ENCODE results near the gene HIPK3.

The HIPK3 gene

DNA sequence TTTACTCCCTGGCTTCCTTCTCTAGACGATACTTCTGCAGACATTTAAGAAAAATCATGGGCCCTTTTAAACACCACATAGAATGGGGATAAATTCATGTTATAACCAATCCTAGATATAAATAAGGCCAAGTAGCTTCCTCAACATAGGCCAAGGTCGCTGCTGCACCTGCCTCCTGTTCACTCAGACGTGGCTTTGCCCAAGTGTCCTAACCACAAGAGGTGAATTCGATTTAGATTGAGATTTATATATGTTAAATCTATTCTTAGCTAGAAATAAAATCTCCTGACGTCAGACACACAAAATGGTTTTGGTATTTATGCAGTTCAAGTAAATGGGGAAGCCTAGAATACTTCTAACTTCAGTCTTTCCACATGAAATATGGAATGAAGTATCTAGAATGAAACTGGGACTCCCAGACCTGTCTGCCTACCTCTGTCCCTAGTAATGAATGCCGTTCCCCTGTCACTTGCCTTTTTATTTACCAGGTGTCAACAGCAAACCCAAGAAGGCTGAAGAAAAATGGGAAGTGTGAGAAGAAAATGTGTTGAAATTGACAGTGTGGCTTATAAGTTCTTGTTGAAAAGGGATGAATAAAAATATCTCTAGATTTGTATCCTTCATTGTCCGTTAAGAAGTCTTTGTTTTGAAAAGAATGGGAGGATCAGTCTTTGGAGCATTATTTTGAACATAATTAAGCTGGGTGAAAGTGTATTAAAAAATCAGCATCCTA is 131.8 kb downstream of the HIPK3 start:
- TF ChIP-seq CTCF (IDR thresholded peaks at IDR 0.05): no peak
- Histone ChIP-seq H3K36me3 (no peaks in the 10 kb centered on the region), H3K4me3 (no peak overlapping the region), H3K27me3 (peaks cover 0 to 2% of the 10 kb centered on the region in 2 donors), H3K9me3 (peaks cover 0 to 9% (median 8%) of the 10 kb centered on the region in 3 donors), H3K4me1 (no peaks in the 10 kb centered on the region), H3K27ac (no peak overlapping the region)
- DNase-seq: no peak
- intact Hi-C loops (cut with DNase I; ENCODE audit: low total_unique reads): no loop called here

DNA sequence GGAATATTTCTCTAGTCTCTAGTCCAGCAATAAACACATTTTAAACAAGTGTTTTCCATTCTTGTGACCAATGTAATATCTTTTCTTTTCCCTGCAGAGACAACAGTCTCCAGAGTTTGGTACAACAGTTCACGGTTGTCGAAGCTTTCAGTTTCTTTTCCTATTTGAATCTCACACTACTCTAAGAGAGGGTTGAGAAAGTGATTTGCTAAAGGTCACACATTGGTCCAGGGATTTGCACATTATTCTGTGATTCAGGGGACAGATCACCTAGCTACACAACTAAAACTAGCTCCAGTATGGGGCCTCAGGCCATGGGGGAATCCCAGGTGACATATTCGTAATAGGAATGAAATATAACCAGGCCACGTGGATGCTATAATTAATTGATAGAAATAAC is 132.5 kb downstream of the HIPK3 start:
- Histone ChIP-seq H3K9me3 (peaks cover 0 to 9% (median 8%) of the 10 kb centered on the region in 3 donors), H3K27me3 (peaks cover 0 to 4% of the 10 kb centered on the region in 2 donors), H3K27ac (no peak overlapping the region), H3K36me3 (no peaks in the 10 kb centered on the region), H3K4me1 (no peaks in the 10 kb centered on the region), H3K4me3 (no peak overlapping the region)
- no peak for DNase-seq
- no peak for TF ChIP-seq CTCF (IDR thresholded peaks at IDR 0.05)
- intact Hi-C loops (cut with DNase I; ENCODE audit: low total_unique reads): no loop called here

DNA sequence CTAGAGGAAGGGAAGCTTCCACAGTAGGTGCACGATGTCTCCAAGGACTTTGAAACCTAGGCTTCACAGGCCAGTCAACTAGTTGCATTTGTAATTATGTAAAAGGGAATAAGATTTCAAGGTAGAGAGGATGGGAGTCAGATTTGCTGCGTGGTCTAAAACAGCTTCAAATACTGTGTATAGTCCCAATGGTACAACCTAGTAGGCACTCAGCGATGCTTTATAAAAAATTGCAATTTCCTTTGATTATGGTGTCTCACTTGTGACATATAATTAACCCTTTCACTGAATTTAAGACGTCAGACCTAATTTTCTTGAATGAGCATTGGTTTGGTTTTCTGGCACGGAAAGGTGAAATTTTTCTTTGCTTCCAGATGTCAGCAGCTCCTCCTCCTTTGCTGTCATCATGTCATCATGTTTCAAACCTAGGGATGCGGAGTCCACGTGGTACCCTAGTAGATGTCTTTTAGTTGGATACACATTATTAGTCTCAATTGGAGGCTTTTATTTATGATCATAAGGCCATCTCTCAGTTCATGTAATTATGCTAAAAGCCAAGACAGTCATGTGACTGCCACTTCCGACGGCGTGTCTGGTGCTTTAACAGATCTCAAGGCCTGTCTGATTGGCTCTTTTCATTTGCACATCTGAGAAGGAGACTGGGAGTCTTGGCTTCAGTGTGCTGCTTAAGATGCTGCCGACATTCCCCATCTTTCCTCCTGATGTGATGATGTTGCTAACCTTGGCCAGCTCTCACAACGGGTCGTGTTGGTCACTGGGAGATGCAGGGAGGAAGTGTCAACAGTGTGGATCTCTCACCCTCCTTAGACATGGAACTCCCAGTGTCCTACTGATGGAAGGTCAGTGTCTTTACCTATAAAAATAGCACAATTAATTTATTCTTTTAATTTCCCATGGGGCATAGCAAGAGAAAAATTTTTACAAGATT is 134.0 kb downstream of the HIPK3 start:
- H3K27ac ChIP-seq: no peak overlapping the region
- H3K4me3 ChIP-seq: no peak overlapping the region
- TF ChIP-seq CTCF (IDR thresholded peaks at IDR 0.05): no peak
- peaks cover 0 to 4% of the 10 kb centered on the region in 2 donors for H3K27me3 ChIP-seq
- H3K4me1 ChIP-seq: no peaks in the 10 kb centered on the region
- H3K36me3 ChIP-seq: no peaks in the 10 kb centered on the region
- no peak for DNase-seq
- H3K9me3 ChIP-seq: peaks cover 0 to 4% (median 3%) of the 10 kb centered on the region in 3 donors
- intact Hi-C loops (cut with DNase I; ENCODE audit: low total_unique reads): no loop called here

DNA sequence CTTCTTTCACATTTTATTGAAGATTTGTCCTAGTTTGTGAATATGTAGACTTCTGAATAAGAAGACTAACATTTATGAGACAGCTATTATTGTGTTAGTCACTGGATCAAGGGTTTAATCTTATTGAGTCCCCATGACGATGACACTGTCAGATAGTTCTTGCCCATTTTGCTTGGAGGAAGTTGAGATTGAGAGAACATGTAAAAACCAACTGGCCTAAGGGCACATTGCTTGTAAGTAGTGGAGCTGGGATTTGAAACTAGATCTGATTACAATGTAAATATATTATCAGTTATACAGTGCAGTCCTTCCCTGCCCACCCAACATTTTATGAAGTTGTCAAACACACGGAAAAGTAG is 134.7 kb downstream of the HIPK3 start:
- H3K4me3 ChIP-seq: no peak overlapping the region
- H3K36me3 ChIP-seq: no peaks in the 10 kb centered on the region
- no peak for TF ChIP-seq CTCF (IDR thresholded peaks at IDR 0.05)
- no peaks in the 10 kb centered on the region for H3K9me3 ChIP-seq
- H3K27me3 ChIP-seq: peaks cover 0 to 4% of the 10 kb centered on the region in 2 donors
- no peaks in the 10 kb centered on the region for H3K4me1 ChIP-seq
- H3K27ac ChIP-seq: no peak overlapping the region
- intact Hi-C loops (cut with DNase I; ENCODE audit: low total_unique reads): no loop called here
- DNase-seq: no peak

GRCh38 chr11:33394431-33395109 is 137.4 kb downstream of the HIPK3 start:
- intact Hi-C loops (cut with DNase I; ENCODE audit: low total_unique reads): no loop called here

More at GRCh38 chr11:33394431-33395109, 137.4 kb downstream of the HIPK3 start:
- peaks cover 0 to 4% of the 10 kb centered on the region in 2 donors for H3K27me3 ChIP-seq
- no peak overlapping the region for H3K27ac ChIP-seq
- H3K4me3 ChIP-seq: no peak overlapping the region
- no peak for DNase-seq
- no peaks in the 10 kb centered on the region for H3K9me3 ChIP-seq
- H3K4me1 ChIP-seq: no peaks in the 10 kb centered on the region
- no peak for TF ChIP-seq CTCF (IDR thresholded peaks at IDR 0.05)
- H3K36me3 ChIP-seq: no peaks in the 10 kb centered on the region

All from tibial artery (tissue), 4 donors.